Ovary (tissue), 9 donors: Measurements from ENCODE around the gene SLC25A29. TPM values are rescaled to one million over a fixed set of nuclear protein-coding genes. Genes with fewer than 3 reads are reported as not detected.
A peak's percentile ranks its signal among the peaks of the same experiment; 100 is the strongest.

Experiments
- DNase-seq, 5 donors: peaks; one replicate each; pipeline ENCODE4 v3.0.0-alpha.2; 2019 to 2020
- H3K27ac ChIP-seq, 2 donors: fragments of 200-600 bp; one replicate each; pipeline versions ENCODE4 v1.5.1 to v1.8.0; 2019 to 2022
- H3K27me3 ChIP-seq: fragments of 200-600 bp; one replicate; pipeline ENCODE4 v1.8.0; 2022
- H3K36me3 ChIP-seq: fragments of 200-600 bp; sonication (generic); one replicate; pipeline ENCODE4 v1.5.1; 2019
- H3K4me1 ChIP-seq: one replicate; pipeline ENCODE4 v1.8.1; 2013; ENCODE audit warnings: mild to moderate bottlenecking, moderate library complexity; ENCODE audit not compliant: insufficient read depth
- H3K4me3 ChIP-seq: fragments of 200-600 bp; sonication (generic); one replicate; pipeline ENCODE4 v1.5.1; 2017
- H3K9me3 ChIP-seq, 2 donors: fragments of 200-600 bp in 1 of 2; sonication (generic) in 1 of 2; one replicate each; pipeline versions ENCODE4 v1.5.1 to v1.8.1; 2013 to 2019; ENCODE audit warnings: mild to moderate bottlenecking in 1 of 2, moderate library complexity in 1 of 2
- CTCF ChIP-seq, 3 donors: fragments of 450-650 bp in 2 of 3; fragments of 200-600 bp in 1 of 3; IDR thresholded peaks; one replicate each; pipeline versions ENCODE4 v1.5.1 to v1.8.0; 2016 to 2022; ENCODE audit warnings: antibody characterized with exemption in 3 of 3, mild to moderate bottlenecking in 1 of 3
- EP300 ChIP-seq: sonication (generic); formaldehyde crosslinking; IDR thresholded peaks from one replicate; pipeline ENCODE4 v1.6.1; 2017; ENCODE audit warnings: antibody characterized with exemption
- POLR2A ChIP-seq: fragments of 450-650 bp; IDR thresholded peaks from one replicate; pipeline ENCODE4 v1.6.1; 2017; ENCODE audit warnings: antibody characterized with exemption, mild to moderate bottlenecking, moderate library complexity
- WGBS, 3 donors: extraction: QIAGEN DNeasy Blood & Tissue Kit in 1 of 3; methylation state at CpG; one replicate each; pipeline versions ENCODE4 v1.1.5 to v1.1.7; 2013 to 2017; 5-methylcytosine and 5-hydroxymethylcytosine counted together
- intact Hi-C, 4 donors: fragments of 100-400 bp; cut with DNase I; formaldehyde crosslinking; loops; one replicate each; pipeline versions ENCODE4 v1.11.0 to v1.15.1; 2022 to 2023
- polyA plus RNA-seq, 2 donors: library from polyadenylated mRNA; stranded (reverse); fragments of 200-250 nt in 1 of 2; fragments of 350-450 nt in 1 of 2; fragmentation: Illumina TruSeq in 1 of 2; extraction: RNeasy Lipid Tissue Mini Kit (QIAGEN cat#74804) in 1 of 2; gene quantifications; one replicate each; pipeline ENCODE4 v1.2.3, GENCODE V29; 2013 to 2014
- total RNA-seq, 7 donors: library from RNA; depleted of rRNA in 2 of 7; stranded (reverse); fragments of >200 nt in 2 of 7; fragmentation: NEBNext Ultra II Directional in 3 of 7; extraction: Animal tissue kit (Norgen Biotek cat#: 25700) in 3 of 7; gene quantifications; one replicate each; pipeline versions ENCODE4 v1.1.0 to v1.2.4, GENCODE V29; 2016 to 2023
- donor health status: DM: no; HTN: no; CAD: no; lungs with moderate emphysema.
- donor health status: DM: no; HTN: no; CAD: no.
- donor health status: Bipolar disorder and iron deficiency.
- donor health status: DM: yes; HTN: yes; CAD: no.
- donor health status: DM: no; HTN: no; CAD: no.
- donor health status: DM: yes; HTN: yes; CAD: no.

Gene SLC25A29
- total and polyA plus RNA-seq, 9 donors: 9.1 to 177 (median 69.9) TPM

GRCh38 chr14:100336618-100337530 lies 30.6 kb upstream of the SLC25A29 start:
- no peaks in the 10 kb centered on the region for H3K9me3 ChIP-seq
- intact Hi-C loops: no loop called here
- H3K27me3 ChIP-seq: no peaks in the 10 kb centered on the region
- peak in 2 of 5 donors; percentile 6 to 9 for DNase-seq
- WGBS, 3 donors: 88 to 95% (median 89%) methylated on average over 18 of the region's 18 CpGs
- H3K27ac ChIP-seq: no peak overlapping the region
- no peaks in the 10 kb centered on the region for H3K36me3 ChIP-seq
- H3K4me3 ChIP-seq: no peak overlapping the region
- TF ChIP-seq CTCF (IDR thresholded peaks at IDR 0.05): no peak
- TF ChIP-seq EP300: no peak
- no peak for TF ChIP-seq POLR2A
- H3K4me1 ChIP-seq: no peaks in the 10 kb centered on the region

DNA sequence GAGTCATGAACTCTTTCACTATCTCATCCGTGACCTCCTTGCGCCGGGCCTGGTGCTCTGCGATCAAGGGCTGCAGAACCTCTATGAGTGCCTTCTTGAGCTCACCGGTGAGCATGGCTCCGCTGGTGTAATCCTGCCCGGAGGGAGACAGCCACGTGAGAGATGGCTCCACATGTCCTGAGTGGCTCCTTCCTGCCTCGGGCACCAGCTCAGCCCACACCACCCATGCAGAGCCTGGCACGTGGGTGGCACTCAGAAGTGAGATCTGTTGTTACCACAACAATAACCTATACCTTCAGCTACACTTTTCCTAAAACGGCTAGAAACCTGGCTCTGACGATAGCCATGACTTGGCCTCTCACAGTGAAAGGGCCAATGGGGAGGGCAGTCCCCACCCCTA lies 28.7 kb upstream of the SLC25A29 start:
- H3K36me3 ChIP-seq: no peaks in the 10 kb centered on the region
- WGBS, 3 donors: 90 to 93% (median 92%) methylated on average over 12 of the region's 12 CpGs

GRCh38 chr14:100333827-100334226 lies 27.6 kb upstream of the SLC25A29 start:
- H3K9me3 ChIP-seq: no peaks in the 10 kb centered on the region
- TF ChIP-seq CTCF (IDR thresholded peaks at IDR 0.05): no peak
- H3K27ac ChIP-seq: no peak overlapping the region
- no peaks in the 10 kb centered on the region for H3K27me3 ChIP-seq
- peak in 2 of 5 donors; percentile 4 to 14 for DNase-seq
- 68 to 73% (median 71%) methylated on average over 7 of the region's 7 CpGs for WGBS, 3 donors
- intact Hi-C loops: no loop called here
- H3K36me3 ChIP-seq: no peaks in the 10 kb centered on the region
- no peaks in the 10 kb centered on the region for H3K4me1 ChIP-seq
- H3K4me3 ChIP-seq: no peak overlapping the region

More for the DNA sequence above, 28.7 kb upstream of the SLC25A29 start:
- Histone ChIP-seq H3K4me1 (no peaks in the 10 kb centered on the region), H3K4me3 (no peak overlapping the region), H3K27ac (no peak overlapping the region), H3K9me3 (no peaks in the 10 kb centered on the region), H3K27me3 (no peaks in the 10 kb centered on the region)
- peak in 2 of 5 donors; percentile 3 to 23 for DNase-seq
- TF ChIP-seq EP300: no peak
- intact Hi-C loops: no loop called here

DNA sequence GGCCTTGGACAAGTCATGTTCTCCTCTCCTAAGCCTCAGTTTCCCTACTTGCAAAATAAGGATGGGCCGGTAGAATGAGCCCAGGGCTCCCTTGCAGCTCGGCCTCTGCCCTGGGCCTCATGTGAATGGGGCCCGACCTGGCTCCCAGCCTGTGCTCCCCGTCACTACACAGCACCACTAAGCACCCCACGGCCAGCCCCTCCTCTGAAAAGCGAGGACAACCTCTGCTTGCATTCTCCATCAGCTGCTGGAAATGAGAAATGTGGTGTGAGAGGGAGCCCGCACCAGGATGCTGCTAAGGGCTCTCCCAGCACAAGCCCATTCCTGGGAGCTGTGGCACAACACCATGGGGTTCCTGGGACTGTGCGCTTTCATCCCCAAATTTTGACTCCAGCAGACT lies 27.1 kb upstream of the SLC25A29 start:
- Histone ChIP-seq H3K27ac (no peak overlapping the region), H3K9me3 (no peaks in the 10 kb centered on the region), H3K36me3 (no peaks in the 10 kb centered on the region), H3K4me3 (no peak overlapping the region), H3K4me1 (no peaks in the 10 kb centered on the region), H3K27me3 (no peaks in the 10 kb centered on the region)
- intact Hi-C loops: no loop called here
- peak in 1 of 5 donors; percentile 6 for DNase-seq
- 88 to 98% (median 91%) methylated on average over 8 of the region's 8 CpGs for WGBS, 3 donors
- TF ChIP-seq EP300: no peak
- no peak for TF ChIP-seq POLR2A
- TF ChIP-seq CTCF (IDR thresholded peaks at IDR 0.05): no peak

GRCh38 chr14:100332797-100333196 lies 26.6 kb upstream of the SLC25A29 start:
- peak in 1 of 5 donors; percentile 8 for DNase-seq
- Histone ChIP-seq H3K4me3 (no peak overlapping the region), H3K27me3 (no peaks in the 10 kb centered on the region), H3K9me3 (no peaks in the 10 kb centered on the region), H3K36me3 (no peaks in the 10 kb centered on the region), H3K4me1 (no peaks in the 10 kb centered on the region), H3K27ac (no peak overlapping the region)
- TF ChIP-seq EP300 (no peak), CTCF (IDR thresholded peaks at IDR 0.05) (no peak), POLR2A (no peak)
- 87 to 92% (median 88%) methylated on average over 5 to 8 of the region's 8 CpGs for WGBS, 3 donors
- intact Hi-C loops: no loop called here
